ENCODE results near the gene OR51E1.

Gene OR51E1

GRCh38 chr11:4695442-4695841 lies 51.7 kb downstream of the OR51E1 start:
- Histone ChIP-seq H3K9me3 (ENCODE audit: control extremely low read depth in 1 of 5, control insufficient read depth in 4 of 5, insufficient read depth in 2 of 5, low read depth in 1 of 5, low read length in 4 of 5) (no peaks in the 10 kb centered on the region), H3K4me1 (ENCODE audit: control extremely low read depth in 1 of 4, control insufficient read depth in 4 of 4, insufficient read depth in 4 of 4, low read length in 3 of 4) (no peaks in the 10 kb centered on the region), H3K4me3 (ENCODE audit: control insufficient read depth in 1 of 7, extremely low read depth in 1 of 7, insufficient read depth in 4 of 7, low read depth in 2 of 7, low read length in 6 of 7) (no peak overlapping the region), H3K27ac (ENCODE audit: insufficient read depth in 1 of 2, low read depth in 1 of 2, low read length in 2 of 2, poor library complexity in 1 of 2, severe bottlenecking in 2 of 2) (no peak overlapping the region), H3K27me3 (replicated peaks in 2 of 5; ENCODE audit: control insufficient read depth in 4 of 5, insufficient read depth in 5 of 5, low read length in 4 of 5) (no peaks in the 10 kb centered on the region), H3K36me3 (ENCODE audit: control insufficient read depth in 4 of 4, insufficient read depth in 4 of 4, low read length in 3 of 4) (no peaks in the 10 kb centered on the region)
- DNase-seq, result no peak
- CTCF ChIA-PET, result no interaction called here
- 100% methylated on average over 1 of the region's 1 CpG for WGBS (ENCODE audit: insufficient coverage)
- POLR2A ChIA-PET, result no interaction called here

GRCh38 chr11:4697585-4697984 lies 53.8 kb downstream of the OR51E1 start, which contains the start of gene OR51E2:
Gene OR51E2 (minus strand): TSS chr11:4697853. CDS start chr11:4682711, 15,142 bp downstream.
- CTCF ChIA-PET, result interaction anchor here (1.1 kb wide), 1 partner anchor 15 kb away, joined by 3 read pairs; no protein-coding TSS in a partner anchor
- no peaks in the 10 kb centered on the region for H3K27me3 ChIP-seq (replicated peaks in 2 of 5; ENCODE audit: control insufficient read depth in 4 of 5, insufficient read depth in 5 of 5, low read length in 4 of 5)
- no peaks in the 10 kb centered on the region for H3K36me3 ChIP-seq (ENCODE audit: control insufficient read depth in 4 of 4, insufficient read depth in 4 of 4, low read length in 3 of 4)
- H3K4me3 ChIP-seq (ENCODE audit: control insufficient read depth in 1 of 7, extremely low read depth in 1 of 7, insufficient read depth in 4 of 7, low read depth in 2 of 7, low read length in 6 of 7), result no peak within 1 kb of the TSS
- H3K9me3 ChIP-seq (ENCODE audit: control extremely low read depth in 1 of 5, control insufficient read depth in 4 of 5, insufficient read depth in 2 of 5, low read depth in 1 of 5, low read length in 4 of 5), result no peaks in the 10 kb centered on the region
- H3K27ac ChIP-seq (ENCODE audit: insufficient read depth in 1 of 2, low read depth in 1 of 2, low read length in 2 of 2, poor library complexity in 1 of 2, severe bottlenecking in 2 of 2), result no peak within 1 kb of the TSS
- no peak for DNase-seq
- 85% methylated on average over 2 of the region's 3 CpGs for WGBS (ENCODE audit: insufficient coverage)
- POLR2A ChIA-PET, result no interaction called here
- no peaks in the 10 kb centered on the region for H3K4me1 ChIP-seq (ENCODE audit: control extremely low read depth in 1 of 4, control insufficient read depth in 4 of 4, insufficient read depth in 4 of 4, low read length in 3 of 4)

GRCh38 chr11:4699697-4700435 lies 56.1 kb downstream of the OR51E1 start:
- no peak for DNase-seq
- POLR2A ChIA-PET, result no interaction called here
- CTCF ChIA-PET, result no interaction called here
- WGBS (ENCODE audit: insufficient coverage), result 100% methylated on average over 3 of the region's 3 CpGs
- Histone ChIP-seq H3K27me3 (replicated peaks in 2 of 5; ENCODE audit: control insufficient read depth in 4 of 5, insufficient read depth in 5 of 5, low read length in 4 of 5) (no peaks in the 10 kb centered on the region), H3K27ac (ENCODE audit: insufficient read depth in 1 of 2, low read depth in 1 of 2, low read length in 2 of 2, poor library complexity in 1 of 2, severe bottlenecking in 2 of 2) (no peak overlapping the region), H3K36me3 (ENCODE audit: control insufficient read depth in 4 of 4, insufficient read depth in 4 of 4, low read length in 3 of 4) (no peaks in the 10 kb centered on the region), H3K4me3 (ENCODE audit: control insufficient read depth in 1 of 7, extremely low read depth in 1 of 7, insufficient read depth in 4 of 7, low read depth in 2 of 7, low read length in 6 of 7) (no peak overlapping the region), H3K9me3 (ENCODE audit: control extremely low read depth in 1 of 5, control insufficient read depth in 4 of 5, insufficient read depth in 2 of 5, low read depth in 1 of 5, low read length in 4 of 5) (no peaks in the 10 kb centered on the region), H3K4me1 (ENCODE audit: control extremely low read depth in 1 of 4, control insufficient read depth in 4 of 4, insufficient read depth in 4 of 4, low read length in 3 of 4) (no peaks in the 10 kb centered on the region)

- Histone ChIP-seq H3K27me3 (replicated peaks in 2 of 5; ENCODE audit: control insufficient read depth in 4 of 5, insufficient read depth in 5 of 5, low read length in 4 of 5) (no peaks in the 10 kb centered on the region), H3K27ac (ENCODE audit: insufficient read depth in 1 of 2, low read depth in 1 of 2, low read length in 2 of 2, poor library complexity in 1 of 2, severe bottlenecking in 2 of 2) (no peak overlapping the region), H3K36me3 (ENCODE audit: control insufficient read depth in 4 of 4, insufficient read depth in 4 of 4, low read length in 3 of 4) (no peaks in the 10 kb centered on the region), H3K4me3 (ENCODE audit: control insufficient read depth in 1 of 7, extremely low read depth in 1 of 7, insufficient read depth in 4 of 7, low read depth in 2 of 7, low read length in 6 of 7) (no peak overlapping the region), H3K9me3 (ENCODE audit: control extremely low read depth in 1 of 5, control insufficient read depth in 4 of 5, insufficient read depth in 2 of 5, low read depth in 1 of 5, low read length in 4 of 5) (no peaks in the 10 kb centered on the region), H3K4me1 (ENCODE audit: control extremely low read depth in 1 of 4, control insufficient read depth in 4 of 4, insufficient read depth in 4 of 4, low read length in 3 of 4) (no peaks in the 10 kb centered on the region)
- CTCF ChIA-PET, result no interaction called here
- DNase-seq, result no peak
- no CpG with 5 or more reads among the region's 1 CpG for WGBS (ENCODE audit: insufficient coverage)
- POLR2A ChIA-PET, result no interaction called here
Measured at GRCh38 chr11:4700436-4700820, 56.6 kb downstream of the OR51E1 start.

- CTCF ChIA-PET, result no interaction called here
- no peaks in the 10 kb centered on the region for H3K27me3 ChIP-seq (replicated peaks in 2 of 5; ENCODE audit: control insufficient read depth in 4 of 5, insufficient read depth in 5 of 5, low read length in 4 of 5)
- no peak within 1 kb of the TSS for H3K27ac ChIP-seq (ENCODE audit: insufficient read depth in 1 of 2, low read depth in 1 of 2, low read length in 2 of 2, poor library complexity in 1 of 2, severe bottlenecking in 2 of 2)
- no peak within 1 kb of the TSS for H3K4me3 ChIP-seq (ENCODE audit: control insufficient read depth in 1 of 7, extremely low read depth in 1 of 7, insufficient read depth in 4 of 7, low read depth in 2 of 7, low read length in 6 of 7)
- no peaks in the 10 kb centered on the region for H3K36me3 ChIP-seq (ENCODE audit: control insufficient read depth in 4 of 4, insufficient read depth in 4 of 4, low read length in 3 of 4)
- H3K9me3 ChIP-seq (ENCODE audit: control extremely low read depth in 1 of 5, control insufficient read depth in 4 of 5, insufficient read depth in 2 of 5, low read depth in 1 of 5, low read length in 4 of 5), result no peaks in the 10 kb centered on the region
- DNase-seq, result peak in 1 of 3 donors; percentile 3
- H3K4me1 ChIP-seq (ENCODE audit: control extremely low read depth in 1 of 4, control insufficient read depth in 4 of 4, insufficient read depth in 4 of 4, low read length in 3 of 4), result no peaks in the 10 kb centered on the region
- WGBS (ENCODE audit: insufficient coverage), result 84% methylated on average over 5 of the region's 5 CpGs
- POLR2A ChIA-PET, result no interaction called here
Measured at GRCh38 chr11:4704054-4704789, 60.4 kb downstream of the OR51E1 start, which contains the start of gene MMP26. Gene MMP26 (plus strand): TSS chr11:4704784.

GRCh38 chr11:4704790-4705334 lies 61.1 kb downstream of the OR51E1 start:
- Histone ChIP-seq H3K27me3 (replicated peaks in 2 of 5; ENCODE audit: control insufficient read depth in 4 of 5, insufficient read depth in 5 of 5, low read length in 4 of 5) (no peaks in the 10 kb centered on the region), H3K4me1 (ENCODE audit: control extremely low read depth in 1 of 4, control insufficient read depth in 4 of 4, insufficient read depth in 4 of 4, low read length in 3 of 4) (no peaks in the 10 kb centered on the region), H3K4me3 (ENCODE audit: control insufficient read depth in 1 of 7, extremely low read depth in 1 of 7, insufficient read depth in 4 of 7, low read depth in 2 of 7, low read length in 6 of 7) (no peak overlapping the region), H3K9me3 (ENCODE audit: control extremely low read depth in 1 of 5, control insufficient read depth in 4 of 5, insufficient read depth in 2 of 5, low read depth in 1 of 5, low read length in 4 of 5) (no peaks in the 10 kb centered on the region), H3K36me3 (ENCODE audit: control insufficient read depth in 4 of 4, insufficient read depth in 4 of 4, low read length in 3 of 4) (no peaks in the 10 kb centered on the region), H3K27ac (ENCODE audit: insufficient read depth in 1 of 2, low read depth in 1 of 2, low read length in 2 of 2, poor library complexity in 1 of 2, severe bottlenecking in 2 of 2) (no peak overlapping the region)
- 95% methylated on average over 7 of the region's 8 CpGs for WGBS (ENCODE audit: insufficient coverage)
- no peak for DNase-seq
- POLR2A ChIA-PET, result no interaction called here
- CTCF ChIA-PET, result no interaction called here

Measured in common myeloid progenitor, CD34-positive (primary cell).